ENCODE results near the gene CLCA1.

CLCA1 gene

DNA sequence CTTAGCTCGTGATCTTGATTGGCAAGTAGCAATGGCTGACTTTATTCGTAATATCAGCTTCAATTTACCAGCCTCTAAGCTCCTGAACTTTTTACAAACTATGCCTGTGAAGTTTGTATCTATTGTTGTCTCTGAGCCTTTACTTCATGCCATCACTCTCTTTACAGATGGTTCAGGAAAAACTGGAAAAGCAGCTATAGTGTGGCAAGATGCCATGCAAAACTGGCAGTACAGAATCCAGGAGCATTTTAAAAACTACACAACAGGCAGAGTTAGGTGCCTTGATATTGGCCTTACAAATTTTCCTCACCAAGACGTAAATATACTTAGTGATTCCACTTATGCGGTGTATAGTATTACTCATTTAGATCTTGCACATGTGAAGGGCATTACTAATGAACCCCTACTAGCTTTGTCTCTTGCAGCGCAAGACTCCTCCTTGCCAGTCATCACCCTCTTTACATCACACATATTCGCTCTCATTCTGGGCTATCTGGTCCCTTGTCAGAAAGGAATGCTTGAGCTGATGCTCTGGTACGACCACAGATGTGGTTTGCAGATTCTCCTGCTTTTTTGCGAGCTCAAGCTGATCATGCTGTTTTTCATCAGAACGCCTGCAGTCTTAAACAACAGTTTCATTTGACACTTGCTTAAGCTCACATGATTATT is 36.3 kb downstream of the CLCA1 start:
- DNase-seq, result no peak

DNA sequence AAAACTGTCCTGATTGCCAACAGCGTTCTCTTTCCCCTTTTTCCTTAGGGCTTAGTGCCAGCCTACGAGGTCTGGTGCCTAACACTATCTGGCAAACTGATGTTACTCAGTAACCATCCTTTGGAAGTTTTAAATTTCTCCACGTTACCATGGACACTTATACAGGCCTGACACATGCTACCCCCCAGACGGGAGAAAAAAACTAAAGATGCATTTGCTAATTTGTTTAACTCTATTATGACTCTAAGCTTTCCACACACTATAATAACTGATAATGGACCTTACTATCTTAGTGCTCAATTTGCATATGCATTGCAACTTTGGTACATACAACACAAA is 36.8 kb downstream of the CLCA1 start:
- no peak for DNase-seq

- DNase-seq, result no peak
Observed at GRCh38 chr1:86507935-86508582, 39.3 kb downstream of the CLCA1 start.

- DNase-seq, result no peak
Observed at GRCh38 chr1:86508583-86508969, 39.8 kb downstream of the CLCA1 start.

- no peak for DNase-seq
Observed at GRCh38 chr1:86515597-86515996, 46.9 kb downstream of the CLCA1 start.

GRCh38 chr1:86516335-86516734 is 47.6 kb downstream of the CLCA1 start:
- no peak for DNase-seq

DNA sequence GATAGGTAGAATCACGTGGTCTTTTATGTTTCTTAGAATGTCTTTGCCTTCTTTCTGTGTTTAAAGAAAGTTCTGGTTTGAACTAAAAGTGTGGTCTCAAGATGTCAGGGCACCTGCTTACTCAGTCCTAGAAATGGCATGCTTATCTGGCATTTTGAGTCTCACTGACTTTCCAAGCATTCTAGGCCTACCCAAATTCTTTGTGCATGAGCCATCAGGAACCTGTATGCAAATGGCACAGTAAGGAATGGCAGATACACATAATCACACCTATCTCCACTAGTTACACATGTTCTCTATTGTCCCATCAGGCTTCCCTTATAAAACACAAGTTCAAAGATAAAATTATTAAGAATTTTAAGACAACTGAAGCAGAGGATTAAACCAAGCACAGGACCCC is 48.6 kb downstream of the CLCA1 start:
- no peak for DNase-seq

DNA sequence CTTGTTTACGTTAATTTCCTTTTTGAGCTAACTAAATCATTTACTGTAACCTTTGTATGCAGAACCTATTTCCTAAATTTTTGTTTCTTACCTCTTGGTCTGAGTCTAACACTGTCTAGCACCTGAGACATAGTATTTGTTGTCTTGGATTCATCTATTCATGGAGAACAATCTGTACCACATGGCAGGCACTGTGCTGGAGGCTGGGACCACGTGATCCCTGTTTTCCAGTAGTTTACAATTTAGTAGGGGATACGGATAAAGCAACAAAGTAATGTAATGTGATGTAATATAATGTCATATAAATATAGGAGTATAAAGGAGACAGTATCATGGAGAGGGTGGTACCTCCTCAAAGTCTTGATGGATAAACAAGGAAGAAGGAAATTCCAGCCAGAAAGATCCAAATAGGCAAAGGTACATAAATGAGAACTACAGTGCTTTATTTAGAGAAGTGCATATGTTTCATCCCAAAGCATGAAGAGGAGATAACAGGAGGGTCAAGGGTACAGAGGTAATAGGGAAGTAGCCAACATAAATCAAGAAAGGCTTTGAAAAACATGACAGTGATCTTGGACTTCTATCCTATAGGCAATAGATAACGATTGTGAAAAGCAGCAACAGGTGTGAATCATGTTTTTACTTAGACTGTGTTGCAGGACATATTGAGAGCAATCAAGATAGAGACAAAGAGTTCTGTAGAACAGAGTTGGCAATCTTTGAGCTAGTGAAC is 52.2 kb downstream of the CLCA1 start:
- DNase-seq, result no peak

GRCh38 chr1:86521522-86521891 is 52.8 kb downstream of the CLCA1 start:
- no peak for DNase-seq

DNA sequence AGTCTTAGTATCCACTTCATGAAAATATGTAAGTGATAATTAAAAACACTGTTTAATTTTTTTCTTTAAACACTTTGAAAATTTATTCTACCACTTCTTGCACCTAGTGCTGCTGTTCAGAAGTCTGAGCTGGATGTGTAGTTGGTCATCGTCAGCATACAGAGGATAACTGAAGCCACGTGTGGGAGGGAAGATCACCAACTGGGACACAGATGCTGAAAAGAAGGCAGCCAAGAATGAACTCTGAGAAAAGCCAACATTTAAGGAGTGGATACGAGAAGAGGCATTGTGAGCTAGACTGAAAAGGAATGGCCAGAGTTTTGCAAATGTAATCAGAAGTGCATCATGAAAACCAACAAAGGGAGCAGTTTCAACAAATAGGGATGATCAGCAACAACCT is 53.5 kb downstream of the CLCA1 start:
- no peak for DNase-seq

- DNase-seq, result no peak
Observed at GRCh38 chr1:86523670-86524354, 55.1 kb downstream of the CLCA1 start.

DNA sequence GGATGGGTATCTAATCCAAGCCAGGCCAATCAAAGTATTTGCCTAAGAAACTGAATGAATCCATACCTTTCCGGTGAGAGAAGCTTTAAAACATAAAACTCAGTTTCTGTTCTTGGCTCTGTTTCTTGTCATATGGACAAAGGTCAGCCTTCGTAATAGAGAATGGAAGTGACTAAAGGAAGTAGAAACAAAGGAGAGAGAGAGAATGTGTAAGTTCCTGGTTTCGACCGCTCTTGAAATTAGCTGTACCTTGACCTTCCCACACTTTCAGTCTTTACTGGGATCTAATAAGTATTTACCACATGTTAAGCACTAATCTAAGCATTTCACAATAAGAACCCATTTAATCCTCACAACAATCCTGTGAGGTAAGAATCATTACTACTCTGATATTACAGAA is 58.6 kb downstream of the CLCA1 start:
- DNase-seq, result no peak

DNA sequence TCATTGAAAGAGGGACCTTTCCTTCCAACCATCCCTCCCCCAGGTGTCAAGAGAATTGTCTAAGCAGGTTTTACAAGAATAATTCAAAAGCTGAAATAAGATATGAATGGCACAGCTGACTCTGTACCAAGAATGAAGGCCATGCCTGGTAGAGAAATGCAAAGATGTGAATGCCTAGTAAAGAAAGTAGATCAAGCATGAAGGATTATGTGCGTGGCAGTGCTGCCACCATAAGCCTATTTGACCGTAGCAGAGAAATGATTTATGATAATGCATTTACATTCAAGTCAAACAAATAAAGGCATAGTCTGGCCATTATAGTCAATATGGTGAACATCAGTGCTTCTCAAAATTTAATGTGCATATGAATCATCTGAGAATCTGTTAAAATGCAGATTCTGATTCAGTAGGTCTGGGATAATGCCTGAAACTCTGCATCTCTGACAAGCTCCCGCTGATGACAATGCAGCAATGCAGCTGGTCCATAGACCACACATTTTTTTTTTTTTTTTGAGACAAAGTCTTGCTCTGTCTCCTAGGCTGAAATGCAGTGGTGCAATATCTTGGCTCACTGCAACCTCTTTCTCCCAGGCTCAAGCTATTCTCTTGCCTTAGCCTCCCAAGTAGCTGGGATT is 61.6 kb downstream of the CLCA1 start:
- no peak for DNase-seq

GRCh38 chr1:86537928-86538695 is 69.4 kb downstream of the CLCA1 start:
- no peak for DNase-seq

DNA sequence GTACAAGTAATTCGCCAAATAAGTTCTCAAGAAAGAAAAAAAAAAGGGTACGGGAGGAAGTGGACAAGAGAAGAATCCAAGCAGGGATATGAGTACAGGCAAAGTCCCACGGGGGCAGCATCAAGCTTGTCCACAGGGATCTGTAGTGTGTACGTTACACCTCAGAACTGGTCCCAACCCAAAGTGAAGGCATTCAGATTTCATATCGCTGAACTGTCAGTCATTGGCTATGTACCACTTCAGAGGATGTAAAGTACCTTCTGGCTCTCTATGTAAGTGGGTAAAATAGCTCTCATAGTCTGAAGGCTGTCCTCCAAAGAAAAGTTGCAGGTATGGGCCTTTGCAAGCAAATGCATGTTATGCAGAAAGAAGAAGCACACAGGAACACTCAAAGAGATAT is 70.0 kb downstream of the CLCA1 start:
- no peak for DNase-seq

DNA sequence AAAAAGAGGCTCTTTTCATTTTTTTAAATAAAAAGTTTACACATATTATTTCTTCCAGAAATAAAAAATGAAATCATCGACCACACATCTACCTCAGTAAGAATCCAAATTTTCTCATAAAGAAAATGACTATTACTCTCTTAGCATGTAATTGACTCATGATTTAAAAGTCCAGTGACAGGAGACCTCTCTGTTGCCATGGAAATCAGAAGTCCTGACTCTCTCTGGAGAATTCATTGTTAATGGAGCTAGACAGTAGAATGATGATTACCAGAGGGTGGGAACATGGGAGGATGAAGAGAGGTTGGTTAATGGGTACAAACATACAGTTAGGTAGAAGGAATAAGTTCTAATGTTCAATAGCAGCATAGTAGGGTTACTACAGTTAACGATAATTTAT is 73.1 kb downstream of the CLCA1 start:
- no peak for DNase-seq

DNA sequence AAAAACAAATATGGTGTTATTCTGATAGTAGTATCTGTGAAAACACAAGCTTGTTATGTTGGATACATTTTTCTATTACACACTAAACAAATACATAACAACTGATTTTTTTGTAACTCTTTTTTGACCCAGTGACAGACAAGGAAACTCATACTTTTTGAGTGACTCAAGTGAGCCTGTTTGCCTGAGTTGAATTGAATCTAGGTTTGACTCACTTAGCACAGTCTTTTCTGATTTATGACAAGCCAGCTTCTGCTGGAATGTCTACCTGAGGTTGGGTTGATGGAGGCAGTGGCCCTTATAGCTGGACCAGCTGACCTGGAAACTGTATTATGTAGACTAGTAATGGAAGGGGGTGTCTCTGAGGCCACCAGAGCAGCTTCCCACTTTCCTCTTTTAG is 73.9 kb downstream of the CLCA1 start:
- DNase-seq, result no peak

DNA sequence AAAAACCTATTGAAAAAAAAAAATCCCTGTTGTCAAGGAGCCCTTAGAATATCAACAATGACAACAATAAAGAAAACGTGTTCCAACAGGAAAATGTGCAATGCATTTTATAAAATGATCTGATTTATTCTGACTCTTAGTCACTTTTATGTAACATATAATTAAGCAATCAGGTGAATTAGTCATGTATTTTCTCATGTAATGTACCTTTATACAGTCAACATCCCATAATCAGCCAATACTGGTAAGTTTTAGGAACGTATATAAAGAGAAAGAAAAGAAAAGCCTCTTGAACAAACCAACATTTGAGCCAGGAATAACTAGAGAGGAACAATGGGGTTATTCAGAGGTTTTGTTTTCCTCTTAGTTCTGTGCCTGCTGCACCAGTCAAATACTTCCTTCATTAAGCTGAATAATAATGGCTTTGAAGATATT is 78.1 kb downstream of the CLCA1 start, which contains the start of gene CLCA4:
TSS of gene CLCA4 (plus strand) at position 292 of the 435 bp plus-strand sequence. CDS start at position 334, 42 bp downstream.
- no peak for DNase-seq

GRCh38 chr1:86548839-86549238 is 80.1 kb downstream of the CLCA1 start:
- DNase-seq, result no peak
